HCT116 (cell line): ENCODE data around the gene SLMAP. TPM values are rescaled to one million over a fixed set of nuclear protein-coding genes. Genes with fewer than 3 reads are reported as not detected.

Experiments
- ATAC-seq: fragments of 200-7000 bp; cut with Tn5 transposase; 2 replicates; pipeline ENCODE4 v1.9.1; 2020; ENCODE audit warnings: mild to moderate bottlenecking, moderate library complexity
- BruUV-seq: library from RNA; stranded (reverse); fragments of 400-500 nt; replicated peaks from 2 replicates; lab custom pipeline; 2021; lab: Mats Ljungman, UMichigan
- CTCF ChIA-PET: fragments of 300-600 bp; sonication (Branson Sonifier 250); formaldehyde crosslinking; loops from one replicate; lab custom pipeline; 2021; ENCODE audit warnings: antibody characterized with exemption; lab: Charles Lee
- POLR2A ChIA-PET: fragments of 300-600, 350-600 bp; sonication (Branson Sonifier 250); formaldehyde crosslinking; loops from one replicate; lab custom pipeline; 2021; ENCODE audit warnings: antibody characterized with exemption; lab: Charles Lee
- RAD21 ChIA-PET, 2 experiments: fragments of 300-600 bp; sonication (Branson Sonifier 250); formaldehyde crosslinking; loops; one replicate each; lab custom pipeline; 2023; ENCODE audit warnings: low total read pairs in 2 of 2; ENCODE audit not compliant: uncharacterized antibody in 2 of 2, unreplicated experiment in 2 of 2, low non-redundant PET in 1 of 2; lab: Charles Lee
- DNase-seq: peaks from one replicate; pipeline ENCODE4 v3.0.0-alpha.2; 2010; ENCODE audit warnings: low read depth, low spot score
- H2AFZ ChIP-seq: fragments of 200-600 bp; shearing (Covaris generic), sonication (generic); 2 replicates; pipeline ENCODE4 v1.6.1; 2017; ENCODE audit warnings: low read depth, mixed run types, mixed read lengths, antibody characterized with exemption, low read length; ENCODE audit not compliant: poor library complexity, severe bottlenecking
- H3K27ac ChIP-seq: 2 replicates; pipeline ENCODE4 v1.5.1; 2012; ENCODE audit warnings: low read depth, low read length
- H3K27me3 ChIP-seq: fragments of 200-600 bp; sonication (generic); 2 replicates; pipeline ENCODE4 v1.6.1; 2016; ENCODE audit warnings: mixed run types, low read length, mixed read lengths; ENCODE audit not compliant: insufficient read depth
- H3K36me3 ChIP-seq, 2 experiments: fragments of 200-500 bp in 1 of 2; fragments of 200-600 bp in 1 of 2; sonication (Bioruptor generic) in 1 of 2; sonication (generic) in 1 of 2; 2 replicates each; pipeline versions ENCODE4 v1.5.1 to v1.6.1; 2014 to 2016; ENCODE audit warnings: low read length in 2 of 2, inconsistent platforms in 1 of 2, mixed read lengths in 1 of 2, mixed run types in 1 of 2; ENCODE audit not compliant: insufficient read depth in 2 of 2, control insufficient read depth in 1 of 2
- H3K4me1 ChIP-seq, 2 experiments: fragments of 200-600 bp in 1 of 2; sonication (generic) in 1 of 2; 2 replicates each; pipeline versions ENCODE4 v1.5.1 to v1.6.1; 2012 to 2017; ENCODE audit warnings: low read length in 2 of 2, inconsistent platforms in 1 of 2, mild to moderate bottlenecking in 1 of 2, mixed read lengths in 1 of 2, mixed run types in 1 of 2, moderate library complexity in 1 of 2; ENCODE audit not compliant: insufficient read depth in 2 of 2, control insufficient read depth in 1 of 2
- H3K4me2 ChIP-seq: fragments of 200-600 bp; sonication (generic); 2 replicates; pipeline ENCODE4 v1.6.1; 2017; ENCODE audit warnings: mixed run types, low read length, mixed read lengths
- H3K4me3 ChIP-seq, 2 experiments: fragments of 200-600 bp in 1 of 2; sonication (generic) in 1 of 2; replicated peaks in 1 of 2; 2 replicates each; pipeline ENCODE4 v1.5.1; 2011 to 2016; ENCODE audit warnings: low read length in 2 of 2, control low read depth in 1 of 2, low read depth in 1 of 2, mild to moderate bottlenecking in 1 of 2, mixed read lengths in 1 of 2, mixed run types in 1 of 2
- H3K79me2 ChIP-seq: fragments of 200-600 bp; sonication (generic); 2 replicates; pipeline ENCODE4 v1.6.1; 2017; ENCODE audit warnings: mild to moderate bottlenecking, mixed run types, low read length, moderate library complexity, mixed read lengths; ENCODE audit not compliant: insufficient read depth
- H3K9ac ChIP-seq: fragments of 200-600 bp; sonication (generic); 2 replicates; pipeline ENCODE4 v1.6.1; 2016; ENCODE audit warnings: low read length, mixed read lengths
- H3K9me2 ChIP-seq: fragments of 200-600 bp; sonication (generic), shearing (Covaris generic); 2 replicates; pipeline ENCODE4 v1.6.1; 2017; ENCODE audit warnings: mixed run types, mild to moderate bottlenecking, moderate library complexity; ENCODE audit not compliant: insufficient read depth
- H3K9me3 ChIP-seq, 2 experiments: fragments of 200-500 bp in 1 of 2; fragments of 200-600 bp in 1 of 2; sonication (Bioruptor generic) in 1 of 2; sonication (generic) in 1 of 2; 2 replicates each; pipeline ENCODE4 v1.6.1; 2014 to 2017; ENCODE audit warnings: low read length in 2 of 2, mixed read lengths in 2 of 2, inconsistent platforms in 1 of 2, low read depth in 1 of 2, mild to moderate bottlenecking in 1 of 2, mixed run types in 1 of 2, moderate library complexity in 1 of 2; ENCODE audit not compliant: control insufficient read depth in 1 of 2, insufficient read depth in 1 of 2
- H4K20me1 ChIP-seq: fragments of 200-600 bp; sonication (generic), shearing (Covaris generic); 2 replicates; pipeline ENCODE4 v1.6.1; 2017; ENCODE audit warnings: mixed run types, mild to moderate bottlenecking, moderate library complexity; ENCODE audit not compliant: insufficient read depth
- EZH2 ChIP-seq: fragments of 200-600 bp; sonication (generic); IDR thresholded peaks from 2 replicates; pipeline ENCODE4 v1.6.1; 2017; ENCODE audit warnings: antibody characterized with exemption, mixed run types
- EZH2phosphoT487 ChIP-seq: fragments of 200-600 bp; IDR thresholded peaks from 2 replicates; pipeline ENCODE4 v1.6.1; 2018; ENCODE audit warnings: antibody characterized with exemption, borderline replicate concordance
- RAD21 ChIP-seq: IDR thresholded peaks from 2 replicates; pipeline ENCODE4 v1.6.1; 2012; ENCODE audit warnings: low read depth, mild to moderate bottlenecking
- REST ChIP-seq: IDR thresholded peaks from 2 replicates; pipeline ENCODE4 v1.6.1; 2012; ENCODE audit warnings: low read depth
- ZFX ChIP-seq: fragments of 450-650 bp; IDR thresholded peaks from 2 replicates; pipeline ENCODE4 v1.6.1; 2017
- intact Hi-C: fragments of 100-400 bp; cut with micrococcal nuclease; formaldehyde crosslinking; loops from 2 replicates; pipeline ENCODE4 v1.10.0; 2022
- total RNA-seq: library from RNA; stranded (reverse); gene quantifications from one replicate; pipeline ENCODE4 v1.2.1, GENCODE V29; 2021; ENCODE audit not compliant: unreplicated experiment

Gene SLMAP
- total RNA-seq, 1 experiment from 2014 or later: 81.0 TPM

GRCh38 chr3:57876632-57877031 is 120.5 kb downstream of the SLMAP start:
- RAD21 ChIA-PET: no interaction called here

More at GRCh38 chr3:57876632-57877031, 120.5 kb downstream of the SLMAP start:
- ATAC-seq (no peak), DNase-seq (no peak)
- CTCF ChIA-PET: no interaction called here
- H3K36me3 ChIP-seq: no peaks in the 10 kb centered on the region; a peak in 1 of 4 replicates
- intact Hi-C loops: no loop called here
- no peak overlapping the region for H3K9ac ChIP-seq
- H3K79me2 ChIP-seq: no peaks in the 10 kb centered on the region
- no peak overlapping the region for H3K4me3 ChIP-seq
- H2AFZ ChIP-seq: no peak overlapping the region
- no peaks in the 10 kb centered on the region for H3K9me2 ChIP-seq
- BruUV-seq: no TSS peak
- H4K20me1 ChIP-seq: no peaks in the 10 kb centered on the region
- no peak overlapping the region for H3K4me2 ChIP-seq
- no peaks in the 10 kb centered on the region for H3K4me1 ChIP-seq
- no peaks in the 10 kb centered on the region for H3K27me3 ChIP-seq
- H3K27ac ChIP-seq: no peak overlapping the region
- TF ChIP-seq REST: no peak
- no peak for TF ChIP-seq RAD21
- TF ChIP-seq EZH2phosphoT487: no peak
- TF ChIP-seq EZH2: no peak
- TF ChIP-seq ZFX: no peak
- POLR2A ChIA-PET: no interaction called here
- H3K9me3 ChIP-seq: no peaks in the 10 kb centered on the region
